HepG2 (cell line): Measurements from ENCODE around the gene OR8D1.

Experiments
- CTCF ChIP-seq: sonication (generic); formaldehyde crosslinking; IDR thresholded peaks from 2 replicates; pipeline ENCODE4 v1.5.0; 2020; ENCODE audit warnings: mild to moderate bottlenecking, missing genetic modification reagents, moderate library complexity
- EZH2 ChIP-seq: conservative IDR thresholded peaks from 2 replicates; pipeline ENCODE4 v1.6.1; 2012; ENCODE audit warnings: mild to moderate bottlenecking, low read depth, low read length, moderate library complexity
- POLR2A ChIP-seq, 2 experiments: IDR thresholded peaks; 2 replicates each; pipeline ENCODE4 v1.6.1; 2011; ENCODE audit warnings: low read depth in 2 of 2, low read length in 2 of 2, mild to moderate bottlenecking in 1 of 2, moderate library complexity in 1 of 2; ENCODE audit not compliant: insufficient read depth in 1 of 2
- SIX1 ChIP-seq: sonication (generic); formaldehyde crosslinking; IDR thresholded peaks from 2 replicates; pipeline ENCODE4 v1.4.0; 2020; ENCODE audit warnings: missing genetic modification reagents, borderline replicate concordance
- TFDP2 ChIP-seq: sonication (generic); formaldehyde crosslinking; IDR thresholded peaks from 2 replicates; pipeline ENCODE4 v1.4.0; 2020; ENCODE audit warnings: missing genetic modification reagents
- ZBTB7A ChIP-seq: sonication (generic); formaldehyde crosslinking; IDR thresholded peaks from 2 replicates; pipeline ENCODE4 v1.8.0; 2022; ENCODE audit warnings: mild to moderate bottlenecking, missing genetic modification reagents
- ZNF496 ChIP-seq: sonication (generic); formaldehyde crosslinking; IDR thresholded peaks from 2 replicates; pipeline ENCODE4 v1.8.1; 2023; ENCODE audit warnings: mild to moderate bottlenecking, moderate library complexity, missing genetic modification reagents; ENCODE audit not compliant: insufficient replicate concordance
- ZNF530 ChIP-seq: sonication (generic); formaldehyde crosslinking; IDR thresholded peaks from 2 replicates; pipeline ENCODE4 v1.5.0; 2020; ENCODE audit warnings: low read depth, mild to moderate bottlenecking, missing genetic modification reagents
- ZNF737 ChIP-seq: sonication (generic); formaldehyde crosslinking; IDR thresholded peaks from 2 replicates; pipeline ENCODE4 v1.5.0; 2020; ENCODE audit warnings: missing genetic modification reagents, mild to moderate bottlenecking, borderline replicate concordance
- ZNF775 ChIP-seq: sonication (generic); formaldehyde crosslinking; IDR thresholded peaks from 2 replicates; pipeline ENCODE4 v1.4.0; 2020; ENCODE audit warnings: missing genetic modification reagents, mild to moderate bottlenecking, moderate library complexity, borderline replicate concordance

GRCh38 chr11:124346311-124346955, 32.7 kb upstream of the OR8D1 start:
- TF ChIP-seq CTCF: no peak
- no peak for TF ChIP-seq POLR2A (IDR thresholded peaks at IDR 0.05; ENCODE audit: insufficient read depth in 1 of 2, low read depth in 2 of 2, low read length in 2 of 2)
- no peak for TF ChIP-seq ZNF775 (CRISPR knock-in tag)
- TF ChIP-seq TFDP2 (CRISPR knock-in tag): no peak
- TF ChIP-seq ZNF737 (CRISPR knock-in tag): no peak
- TF ChIP-seq ZBTB7A (CRISPR knock-in tag): no peak
- TF ChIP-seq SIX1 (CRISPR knock-in tag): no peak
- no peak for TF ChIP-seq EZH2
- TF ChIP-seq ZNF496 (CRISPR knock-in tag): no peak
- TF ChIP-seq ZNF530: no peak
